Nucleus accumbens (tissue), 56 donors: ENCODE measurements around the gene OR10G6.
"Not testable (repeated sequence)": the region's sequence is repeated elsewhere in the genome, so short reads cannot be mapped to it uniquely, and the experiment has no call there.

Experiments
- DNase-seq, 56 donors: peaks; one replicate each; lab custom pipeline; 2025; lab: John Stamatoyannopoulos, UW

Gene OR10G6, protein sequence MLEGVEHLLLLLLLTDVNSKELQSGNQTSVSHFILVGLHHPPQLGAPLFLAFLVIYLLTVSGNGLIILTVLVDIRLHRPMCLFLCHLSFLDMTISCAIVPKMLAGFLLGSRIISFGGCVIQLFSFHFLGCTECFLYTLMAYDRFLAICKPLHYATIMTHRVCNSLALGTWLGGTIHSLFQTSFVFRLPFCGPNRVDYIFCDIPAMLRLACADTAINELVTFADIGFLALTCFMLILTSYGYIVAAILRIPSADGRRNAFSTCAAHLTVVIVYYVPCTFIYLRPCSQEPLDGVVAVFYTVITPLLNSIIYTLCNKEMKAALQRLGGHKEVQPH

DNA sequence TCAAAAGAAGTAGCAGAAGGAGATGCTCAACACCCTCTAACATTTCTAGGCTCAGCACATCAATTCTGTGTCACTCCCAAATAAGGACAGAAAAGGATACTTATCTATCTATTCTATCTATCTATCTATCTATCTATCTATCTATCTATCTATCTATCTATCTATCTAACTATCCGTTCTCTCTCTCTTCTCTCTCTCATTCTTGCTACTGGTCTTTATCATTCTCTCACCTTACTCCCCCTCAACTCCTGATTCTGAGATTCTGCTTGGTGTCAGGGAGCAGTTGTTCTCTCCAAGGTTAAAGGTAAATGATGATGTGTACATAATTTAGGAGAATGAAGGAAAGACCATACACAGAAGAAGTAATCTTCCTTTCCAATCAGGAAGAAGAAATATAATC, at the start of gene OR10G6:
OR10G6 (minus strand) TSS at position 43 of the 400 bp plus-strand sequence; CDS start at position 43, 0 bp downstream.
- DNase-seq = no peak

GRCh38 chr11:124043420-124043819, 48.5 kb upstream of the OR10G6 start:
- DNase-seq = no peak

DNA sequence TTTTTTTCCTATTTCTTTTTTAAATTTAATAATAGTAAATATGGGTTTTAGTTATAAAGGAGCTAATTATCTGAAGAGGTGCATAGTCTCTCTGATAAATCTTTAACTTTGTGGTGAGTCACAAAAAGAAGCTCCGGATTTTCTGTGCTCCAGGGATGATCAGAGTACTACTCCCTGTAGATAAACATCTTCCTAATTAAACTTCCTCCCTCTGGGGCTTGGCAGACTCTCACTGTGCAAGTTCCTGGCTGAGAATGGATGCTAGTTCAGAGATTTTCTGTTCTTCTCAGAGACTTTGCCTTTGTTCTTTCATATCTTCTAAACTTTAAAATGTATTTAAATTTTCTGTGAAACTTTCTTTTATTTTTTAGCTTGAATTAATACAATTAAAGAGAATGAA, 46.3 kb upstream of the OR10G6 start, which contains the start of gene OR10G7:
OR10G7 (minus strand) TSS at position 72 of the 400 bp plus-strand sequence. CDS start 2,324 bp downstream, outside the sequence.
- no peak for DNase-seq

DNA sequence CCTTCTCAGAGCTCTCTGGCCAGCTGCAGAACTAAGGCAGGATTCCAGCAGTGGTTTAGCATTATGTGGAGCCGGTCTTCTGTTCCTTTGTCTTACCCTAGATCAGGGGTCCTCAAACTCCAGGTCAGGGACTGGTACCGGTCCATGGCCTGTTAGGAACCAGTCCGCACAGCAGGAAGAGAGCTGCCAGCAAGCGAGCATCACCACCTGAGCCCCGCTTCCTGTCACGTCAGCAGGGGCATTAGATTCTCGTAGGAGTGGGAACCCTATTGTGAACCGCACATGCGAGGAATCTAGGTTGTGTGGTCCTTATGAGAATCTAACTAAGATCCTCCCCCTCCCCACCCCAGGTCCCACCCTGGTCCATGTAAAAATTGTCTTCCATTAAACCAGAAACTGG, 44.6 kb upstream of the OR10G6 start:
- DNase-seq = no peak

DNA sequence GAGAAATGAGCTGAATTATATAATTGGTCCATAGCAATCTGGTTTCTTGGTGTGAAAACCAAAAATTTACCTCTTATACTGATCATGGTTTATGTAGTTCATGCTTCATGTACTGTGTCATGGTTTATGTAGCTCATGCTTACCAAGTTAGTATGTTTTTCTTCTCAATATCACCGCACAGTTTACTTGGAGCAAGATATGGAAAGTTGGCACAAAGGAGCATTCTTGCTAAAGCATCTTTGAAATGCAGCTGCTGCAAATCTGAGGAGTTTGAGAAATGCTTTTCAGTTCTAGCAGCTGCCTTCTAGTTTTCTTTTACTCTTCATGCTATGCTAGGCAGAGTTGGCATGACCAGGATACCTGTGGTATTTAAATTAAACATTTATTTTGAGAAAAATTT, 41.7 kb upstream of the OR10G6 start:
- no peak for DNase-seq

- DNase-seq = no peak
These were observed 31.5 kb upstream of the OR10G6 start, which contains the start of gene OR10G8 for GRCh38 chr11:124026498-124026897. TSS of gene OR10G8 (plus strand) at chr11:124026798. CDS start at chr11:124029623, 2,825 bp downstream.

DNA sequence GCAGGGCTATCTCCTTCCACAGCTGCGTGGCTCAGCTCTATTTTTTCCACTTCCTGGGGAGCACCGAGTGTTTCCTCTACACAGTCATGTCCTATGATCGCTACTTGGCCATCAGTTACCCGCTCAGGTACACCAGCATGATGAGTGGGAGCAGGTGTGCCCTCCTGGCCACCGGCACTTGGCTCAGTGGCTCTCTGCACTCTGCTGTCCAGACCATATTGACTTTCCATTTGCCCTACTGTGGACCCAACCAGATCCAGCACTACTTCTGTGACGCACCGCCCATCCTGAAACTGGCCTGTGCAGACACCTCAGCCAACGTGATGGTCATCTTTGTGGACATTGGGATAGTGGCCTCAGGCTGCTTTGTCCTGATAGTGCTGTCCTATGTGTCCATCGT, 20.9 kb upstream of the OR10G6 start:
- DNase-seq = not testable (repeated sequence)

GRCh38 chr11:124012697-124013096, 17.7 kb upstream of the OR10G6 start, which contains the start of gene OR10G4:
TSS of gene OR10G4 (plus strand) at chr11:124012997. CDS start at chr11:124015575, 2,578 bp downstream.
- DNase-seq = no peak

DNA sequence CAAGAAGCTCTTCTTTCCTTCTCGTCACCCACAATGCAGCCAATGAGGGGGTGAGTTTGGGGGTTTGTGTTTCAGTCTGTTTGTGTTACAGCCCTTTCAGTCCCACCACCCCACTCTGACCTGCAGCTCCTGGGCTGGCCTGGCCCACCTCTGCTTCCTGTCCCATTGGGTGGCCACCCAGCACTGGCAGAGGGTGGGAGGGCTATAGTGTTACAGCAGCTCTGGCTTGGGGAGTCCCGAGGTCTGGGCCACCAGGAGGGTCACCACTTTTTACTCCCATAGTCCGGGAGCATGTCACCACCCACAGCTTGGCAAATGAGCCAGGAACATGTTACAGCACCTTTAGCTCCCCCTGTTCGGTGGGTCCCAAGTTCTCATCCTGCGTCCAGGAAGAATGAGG, 15.7 kb downstream of the OR10G6 start:
- no peak for DNase-seq

DNA sequence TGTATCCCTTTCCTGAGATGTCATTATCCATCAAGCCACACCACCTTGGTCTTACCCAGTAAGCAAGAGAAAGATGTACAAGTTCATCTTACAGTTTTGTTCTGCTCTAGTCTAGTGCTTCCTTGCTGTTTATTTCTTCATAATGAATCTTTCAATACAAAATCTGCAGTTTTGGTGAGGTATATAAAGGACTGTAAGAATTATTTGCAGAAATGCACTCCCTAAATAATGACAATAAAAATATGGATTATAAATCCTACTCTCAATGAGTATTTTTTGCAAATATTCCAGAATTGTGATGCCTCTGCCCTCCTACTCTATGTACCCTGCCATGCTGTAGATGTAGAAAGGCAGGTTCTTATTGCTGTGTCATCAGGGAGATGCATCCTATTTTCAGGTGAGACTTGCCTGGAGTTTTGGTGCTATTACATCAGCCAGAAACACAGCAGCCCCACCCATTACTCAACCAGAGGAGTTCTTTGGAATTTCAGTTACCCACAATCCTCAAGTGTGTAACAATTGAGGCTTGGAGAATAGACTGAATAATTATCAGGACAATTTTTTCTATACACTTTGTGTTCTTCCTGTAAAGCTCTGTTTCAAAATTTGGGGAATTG, 17.1 kb downstream of the OR10G6 start, which contains the start of gene OR10S1:
OR10S1 (minus strand) TSS at position 51 of the 617 bp plus-strand sequence. CDS start 117 bp downstream, outside the sequence.
- DNase-seq = no peak

GRCh38 chr11:123976770-123977560, 18.0 kb downstream of the OR10G6 start:
- DNase-seq = no peak

DNA sequence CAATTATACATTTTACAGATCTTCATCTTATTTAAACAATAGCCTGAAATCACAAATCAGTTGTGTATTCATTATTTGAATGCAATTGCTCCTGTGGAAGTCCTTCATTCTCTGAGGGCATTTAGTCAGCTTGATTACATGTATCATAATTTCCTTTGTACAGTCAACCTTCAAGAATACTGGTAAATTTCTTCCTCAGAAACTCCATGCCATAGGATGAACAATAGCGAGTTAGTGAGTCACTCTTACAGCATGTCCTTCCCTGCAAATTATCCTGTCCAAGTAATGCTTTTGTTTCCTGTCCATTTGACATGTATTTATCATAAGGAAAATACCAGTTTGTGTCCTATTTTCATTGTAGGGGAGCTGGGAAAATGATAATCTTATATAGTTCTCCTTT, 21.1 kb downstream of the OR10G6 start:
- no peak for DNase-seq

DNA sequence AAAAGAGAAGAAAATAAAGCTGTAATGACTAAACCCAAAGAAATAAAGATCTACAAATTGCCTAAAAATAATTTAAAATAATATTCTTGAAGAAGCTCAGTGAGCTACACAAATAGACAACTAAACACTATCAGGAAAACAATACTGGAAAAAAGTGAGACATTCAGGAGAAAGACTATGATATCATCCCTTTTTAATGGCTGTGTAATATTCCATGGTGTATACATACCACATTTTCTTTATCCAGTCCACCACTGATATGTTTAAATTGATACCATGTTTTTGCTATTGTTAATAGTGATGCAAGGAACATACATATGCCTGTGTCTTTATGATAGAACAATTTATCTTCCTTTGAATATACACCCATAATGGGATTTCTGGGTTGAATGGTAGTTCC, 38.2 kb downstream of the OR10G6 start:
- DNase-seq = no peak

GRCh38 chr11:123945132-123945531, 49.8 kb downstream of the OR10G6 start:
- no peak for DNase-seq
